GM06990 (cell line): ENCODE measurements around the gene WFDC6.
"Not testable (repeated sequence)": the region's sequence is repeated elsewhere in the genome, so short reads cannot be mapped to it uniquely, and the experiment has no call there.

Experiments used
- DNase-seq: peaks from one replicate; pipeline ENCODE4 v3.0.0-alpha.2; 2011; ENCODE audit not compliant: insufficient read length; ENCODE audit errors: extremely low read depth
- H3K27me3 ChIP-seq: replicated peaks from 2 replicates; pipeline ENCODE4 v1.6.0; 2011; ENCODE audit warnings: low read length; ENCODE audit not compliant: control insufficient read depth, insufficient read depth
- H3K36me3 ChIP-seq: 2 replicates; pipeline ENCODE4 v1.5.1; 2011; ENCODE audit warnings: low read length; ENCODE audit not compliant: control insufficient read depth, insufficient read depth
- H3K4me3 ChIP-seq: replicated peaks from 2 replicates; pipeline ENCODE4 v1.5.1; 2011; ENCODE audit warnings: low read depth, mild to moderate bottlenecking, control low read depth, low read length
- CTCF ChIP-seq: IDR thresholded peaks from 2 replicates; pipeline ENCODE4 v1.5.1; 2011; ENCODE audit warnings: low read length, control low read depth, mild to moderate bottlenecking, inconsistent platforms; ENCODE audit not compliant: insufficient read depth, poor library complexity, severe bottlenecking

The WFDC6 gene

GRCh38 chr20:45578231-45578630, 38.9 kb upstream of the WFDC6 start:
- TF ChIP-seq CTCF = no peak
- no peaks in the 10 kb centered on the region for H3K27me3 ChIP-seq
- no peaks in the 10 kb centered on the region for H3K36me3 ChIP-seq
- no peak overlapping the region for H3K4me3 ChIP-seq
- DNase-seq = no peak

DNA sequence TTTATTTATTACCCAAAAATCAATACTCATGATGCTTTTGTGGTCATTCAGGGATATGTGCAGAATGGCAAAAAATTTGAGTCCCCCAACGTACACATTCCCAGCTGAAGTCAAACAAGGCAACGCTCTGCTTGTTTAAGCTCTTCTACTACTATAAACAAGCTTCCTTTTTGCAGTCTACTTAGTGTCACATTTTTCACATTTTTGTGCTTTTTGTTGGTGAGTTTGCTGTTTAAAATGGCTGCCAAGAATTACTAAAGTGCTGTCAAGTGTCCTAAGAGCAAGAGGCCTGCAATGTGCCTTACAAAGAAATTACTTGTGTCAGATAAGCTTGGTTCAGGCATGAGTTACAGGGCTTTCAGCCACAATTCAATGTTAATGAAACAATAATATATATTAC, 37.7 kb upstream of the WFDC6 start:
- Histone ChIP-seq H3K4me3 (no peak overlapping the region), H3K27me3 (no peaks in the 10 kb centered on the region), H3K36me3 (no peaks in the 10 kb centered on the region)
- no peak for TF ChIP-seq CTCF
- no peak for DNase-seq

- DNase-seq = no peak
- H3K36me3 ChIP-seq = no peaks in the 10 kb centered on the region
- no peak overlapping the region for H3K4me3 ChIP-seq
- no peaks in the 10 kb centered on the region for H3K27me3 ChIP-seq
- TF ChIP-seq CTCF = no peak
Observed at GRCh38 chr20:45575931-45576330, 36.6 kb upstream of the WFDC6 start.

GRCh38 chr20:45569650-45570049, 30.4 kb upstream of the WFDC6 start:
- not testable (repeated sequence) for H3K27me3 ChIP-seq, DNase-seq, H3K36me3 ChIP-seq, H3K4me3 ChIP-seq

DNA sequence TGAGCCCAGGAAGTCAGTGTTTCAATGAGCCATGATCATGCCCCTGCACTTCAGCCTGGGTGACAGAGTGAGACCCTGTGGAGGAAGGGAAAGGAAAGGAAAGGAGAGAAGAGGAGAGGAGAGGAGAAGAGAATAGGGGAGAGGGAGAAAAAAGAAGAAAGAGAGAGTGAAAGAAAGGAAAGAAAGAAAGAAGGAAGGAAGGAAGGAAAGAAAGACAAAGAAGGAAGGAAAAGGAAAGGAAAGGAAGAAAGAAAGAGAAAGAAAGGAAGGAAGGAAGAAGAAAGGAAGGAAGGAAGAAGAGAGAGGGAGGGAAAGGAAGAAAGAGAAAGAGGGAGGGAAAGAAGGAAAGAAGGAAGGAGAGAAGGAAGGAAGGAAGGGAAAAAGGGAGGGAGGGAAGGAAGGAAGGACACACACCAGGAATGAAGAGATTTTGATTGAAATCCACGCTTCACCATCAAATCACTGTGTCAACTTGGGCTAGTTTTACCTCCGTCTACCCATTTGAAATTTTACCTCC, 25.5 kb upstream of the WFDC6 start:
- no peak overlapping the region for H3K4me3 ChIP-seq
- H3K36me3 ChIP-seq = no peaks in the 10 kb centered on the region
- H3K27me3 ChIP-seq = no peaks in the 10 kb centered on the region
- no peak for TF ChIP-seq CTCF
- no peak for DNase-seq

- no peaks in the 10 kb centered on the region for H3K36me3 ChIP-seq
- DNase-seq = no peak
- H3K27me3 ChIP-seq = no peaks in the 10 kb centered on the region
- TF ChIP-seq CTCF = no peak
- no peak overlapping the region for H3K4me3 ChIP-seq
Observed at GRCh38 chr20:45555198-45555597, 15.9 kb upstream of the WFDC6 start.
